WI38 (cell line): Measurements from ENCODE around the gene NFAM1.

Source experiments
- H3K4me3 ChIP-seq: 2 replicates; pipeline ENCODE4 v1.5.1; 2011; ENCODE audit warnings: low read depth, mild to moderate bottlenecking, control low read depth, low read length
- TF ChIP-seq, protein P1 (sequence below): IDR thresholded peaks from 2 replicates; pipeline ENCODE4 v1.5.1; 2012; ENCODE audit warnings: low read depth, mild to moderate bottlenecking, control low read depth, low read length

Gene NFAM1

GRCh38 chr22:42425337-42425988, 6.7 kb downstream of the NFAM1 start:
- no peak overlapping the region for H3K4me3 ChIP-seq
- TF ChIP-seq, protein P1, sequence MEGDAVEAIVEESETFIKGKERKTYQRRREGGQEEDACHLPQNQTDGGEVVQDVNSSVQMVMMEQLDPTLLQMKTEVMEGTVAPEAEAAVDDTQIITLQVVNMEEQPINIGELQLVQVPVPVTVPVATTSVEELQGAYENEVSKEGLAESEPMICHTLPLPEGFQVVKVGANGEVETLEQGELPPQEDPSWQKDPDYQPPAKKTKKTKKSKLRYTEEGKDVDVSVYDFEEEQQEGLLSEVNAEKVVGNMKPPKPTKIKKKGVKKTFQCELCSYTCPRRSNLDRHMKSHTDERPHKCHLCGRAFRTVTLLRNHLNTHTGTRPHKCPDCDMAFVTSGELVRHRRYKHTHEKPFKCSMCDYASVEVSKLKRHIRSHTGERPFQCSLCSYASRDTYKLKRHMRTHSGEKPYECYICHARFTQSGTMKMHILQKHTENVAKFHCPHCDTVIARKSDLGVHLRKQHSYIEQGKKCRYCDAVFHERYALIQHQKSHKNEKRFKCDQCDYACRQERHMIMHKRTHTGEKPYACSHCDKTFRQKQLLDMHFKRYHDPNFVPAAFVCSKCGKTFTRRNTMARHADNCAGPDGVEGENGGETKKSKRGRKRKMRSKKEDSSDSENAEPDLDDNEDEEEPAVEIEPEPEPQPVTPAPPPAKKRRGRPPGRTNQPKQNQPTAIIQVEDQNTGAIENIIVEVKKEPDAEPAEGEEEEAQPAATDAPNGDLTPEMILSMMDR = no peak

DNA sequence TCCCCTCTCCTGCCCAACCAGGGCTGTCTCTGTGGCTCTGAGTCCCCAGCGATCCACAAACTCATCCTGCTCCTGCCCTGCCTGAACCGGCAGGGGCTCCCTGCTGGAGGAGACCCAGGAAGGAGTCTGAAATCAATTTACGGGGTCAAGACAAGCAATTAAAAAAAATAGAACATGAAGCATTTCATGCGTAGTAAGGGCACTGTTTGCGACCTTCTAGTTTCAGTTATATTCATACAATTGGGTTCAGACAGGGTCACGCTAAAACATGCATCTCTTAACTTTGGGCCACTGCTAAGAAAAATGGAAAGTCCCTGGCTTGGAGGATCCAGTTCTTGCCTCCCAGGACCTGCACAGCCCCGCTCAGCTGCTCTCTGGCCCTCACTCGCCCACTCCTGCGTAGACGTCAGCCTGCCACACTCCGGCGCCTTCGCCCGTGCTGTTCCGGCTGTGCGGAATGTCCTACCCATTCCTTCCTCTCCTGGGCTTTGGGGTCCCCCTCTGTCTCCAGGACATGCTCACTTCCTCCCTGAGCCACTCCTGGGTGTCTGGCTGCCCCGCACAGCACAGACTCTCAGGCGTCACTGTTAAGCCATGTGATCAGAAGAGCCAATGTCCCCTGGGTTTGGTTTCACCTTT, 12.8 kb downstream of the NFAM1 start:
- no peak overlapping the region for H3K4me3 ChIP-seq

DNA sequence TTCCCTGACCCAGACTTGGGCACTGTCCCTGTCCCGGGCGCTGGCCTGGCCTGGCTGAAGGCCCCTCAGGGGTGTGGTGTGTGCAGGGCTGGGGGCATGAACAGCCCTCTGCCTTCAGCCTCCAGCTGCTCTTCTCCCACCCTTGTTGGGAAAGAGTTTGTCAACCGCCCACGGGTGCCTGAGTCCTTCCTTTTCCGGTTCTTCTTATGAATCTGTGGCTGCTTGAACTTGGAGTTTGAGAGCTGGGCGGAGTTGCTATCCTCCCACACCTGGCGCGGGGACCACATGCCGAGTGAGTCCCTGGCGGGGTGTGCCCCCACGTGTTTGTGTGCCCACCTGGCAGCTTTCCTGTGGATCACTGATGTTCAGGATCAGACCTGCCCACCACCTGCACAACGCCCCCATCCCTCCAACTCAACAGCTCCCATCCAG, 13.4 kb downstream of the NFAM1 start:
- no peak overlapping the region for H3K4me3 ChIP-seq

More for the DNA sequence above, 12.8 kb downstream of the NFAM1 start:
- TF ChIP-seq, protein P1 = no peak

DNA sequence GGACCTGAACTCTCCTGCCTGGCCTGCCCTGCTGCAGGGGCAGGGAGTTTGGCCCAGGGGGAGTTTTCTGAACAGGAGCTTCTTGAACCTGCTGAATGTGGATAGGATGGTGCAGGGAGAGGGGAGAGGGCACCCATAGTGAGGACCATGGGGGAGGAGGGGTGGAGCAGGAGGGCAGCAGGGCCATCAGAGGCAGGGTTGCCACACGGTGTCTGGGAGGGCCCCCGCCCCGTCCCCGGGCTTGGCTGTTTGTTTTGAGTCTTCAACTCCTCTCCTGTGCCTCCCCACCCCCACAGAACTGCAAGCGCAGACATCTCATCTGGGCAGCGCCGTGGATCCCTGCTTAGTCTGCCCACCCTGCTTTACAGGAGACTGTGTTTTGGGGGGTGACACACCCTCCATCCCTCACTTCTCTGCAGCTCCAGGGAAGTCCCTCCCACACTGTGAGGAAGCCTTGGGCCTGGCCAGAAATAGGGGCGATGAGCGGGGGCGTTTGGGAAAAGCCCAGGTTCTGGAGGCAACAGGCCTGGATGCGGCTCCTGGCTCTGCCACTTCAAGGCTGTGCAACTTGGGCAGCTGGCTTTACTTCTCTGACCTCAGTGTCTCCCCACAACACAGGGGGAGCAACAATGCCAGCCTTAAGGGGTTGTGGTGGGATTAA, 14.4 kb downstream of the NFAM1 start:
- TF ChIP-seq, protein P1 = no peak
- H3K4me3 ChIP-seq = no peak overlapping the region

More for the DNA sequence above, 13.4 kb downstream of the NFAM1 start:
- TF ChIP-seq, protein P1 = no peak

- H3K4me3 ChIP-seq = no peak overlapping the region
- TF ChIP-seq, protein P1 = no peak
Measured at GRCh38 chr22:42416671-42417230, 15.5 kb downstream of the NFAM1 start.

GRCh38 chr22:42414565-42415303, 17.5 kb downstream of the NFAM1 start:
- TF ChIP-seq, protein P1 = no peak
- H3K4me3 ChIP-seq = no peak overlapping the region
